ENCODE measurements around the gene MORF4L1.

MORF4L1 gene

GRCh38 chr15:78914027-78914764 lies 41.5 kb downstream of the MORF4L1 start:
- Histone ChIP-seq H3K4me1 (ENCODE audit: control insufficient read depth, insufficient read depth, low read length, poor library complexity, severe bottlenecking) (no peaks in the 10 kb centered on the region), H3K27ac (ENCODE audit: low read depth, low read length, severe bottlenecking) (no peak overlapping the region), H3K36me3 (ENCODE audit: control insufficient read depth, insufficient read depth, low read length) (peaks cover 88% of the 10 kb centered on the region), H3K9me3 (ENCODE audit: control insufficient read depth, low read length) (no peaks in the 10 kb centered on the region), H3K4me3 (ENCODE audit: extremely low read depth, insufficient read depth, low read length, poor library complexity, severe bottlenecking) (no peak overlapping the region)
- WGBS, 2 experiments (ENCODE audit: insufficient coverage in 2 of 2) = 94 to 95% methylated on average over 6 to 9 of the region's 13 CpGs

DNA sequence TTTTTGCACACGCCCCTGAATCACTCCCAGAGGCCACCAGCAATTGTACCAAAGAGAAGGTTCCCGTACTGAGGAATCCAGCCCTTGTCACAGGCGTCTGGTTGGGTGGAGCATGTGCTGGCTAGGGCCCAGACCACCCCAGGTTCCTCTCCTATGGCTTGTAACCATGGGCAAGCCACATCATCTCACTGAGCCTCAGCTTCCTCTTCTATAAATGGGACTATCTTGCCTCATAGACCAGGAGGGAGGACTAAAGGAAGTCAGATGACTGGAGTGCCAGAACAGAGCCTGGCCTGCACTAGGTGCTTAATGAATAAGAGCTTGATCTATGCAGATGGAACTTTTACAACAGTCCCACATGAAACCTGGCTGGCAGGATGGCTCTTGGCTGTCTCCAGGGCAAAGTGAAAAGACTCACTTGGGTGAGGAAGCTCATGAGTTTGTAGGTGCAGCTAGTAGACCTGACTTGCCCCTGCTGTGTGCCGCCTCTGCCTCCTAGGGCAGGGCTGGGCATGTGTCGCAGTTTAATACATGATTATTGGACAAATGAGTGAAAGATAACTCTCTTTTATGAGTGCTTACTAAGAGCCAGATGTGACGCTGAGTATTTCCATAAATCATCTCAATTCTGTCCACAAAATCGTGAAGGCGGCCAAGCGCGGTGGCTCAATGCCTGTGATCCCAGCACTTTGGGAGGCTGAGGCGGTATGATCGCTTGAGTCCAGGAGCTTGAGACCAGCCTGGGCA lies 42.8 kb downstream of the MORF4L1 start:
- 89 to 94% methylated on average over 10 of the region's 12 CpGs for WGBS, 2 experiments (ENCODE audit: insufficient coverage in 2 of 2)
- H3K36me3 ChIP-seq (ENCODE audit: control insufficient read depth, insufficient read depth, low read length) = peaks cover 94% of the 10 kb centered on the region
- H3K27ac ChIP-seq (ENCODE audit: low read depth, low read length, severe bottlenecking) = no peak overlapping the region

DNA sequence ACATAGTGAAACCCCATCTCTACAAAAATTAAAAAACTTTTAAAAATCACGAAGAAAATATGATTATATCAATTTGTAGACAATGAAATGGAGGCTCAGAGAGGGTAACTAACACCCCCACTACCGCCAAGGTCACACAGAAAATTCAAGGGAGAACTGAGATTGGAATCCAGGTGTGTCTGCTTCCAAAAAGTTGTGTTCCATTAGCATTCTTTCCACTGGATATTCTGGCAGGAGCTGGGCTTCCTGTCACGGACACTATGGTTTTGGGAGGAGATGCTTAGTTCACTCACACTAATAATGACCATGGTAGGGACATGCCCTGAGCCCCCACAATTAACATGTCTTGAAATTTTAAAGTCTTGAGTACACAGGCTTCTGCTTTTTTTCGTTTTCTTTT lies 43.4 kb downstream of the MORF4L1 start:
- H3K27ac ChIP-seq (ENCODE audit: low read depth, low read length, severe bottlenecking) = no peak overlapping the region
- WGBS, 2 experiments (ENCODE audit: insufficient coverage in 2 of 2) = 100% methylated on average over 1 of the region's 4 CpGs; no CpG with 5 or more reads in 1 of the 2 experiments
- H3K4me3 ChIP-seq (ENCODE audit: extremely low read depth, insufficient read depth, low read length, poor library complexity, severe bottlenecking) = no peak overlapping the region
- no peaks in the 10 kb centered on the region for H3K4me1 ChIP-seq (ENCODE audit: control insufficient read depth, insufficient read depth, low read length, poor library complexity, severe bottlenecking)
- peaks cover 94% of the 10 kb centered on the region for H3K36me3 ChIP-seq (ENCODE audit: control insufficient read depth, insufficient read depth, low read length)
- H3K9me3 ChIP-seq (ENCODE audit: control insufficient read depth, low read length) = no peaks in the 10 kb centered on the region

More for the DNA sequence above, 42.8 kb downstream of the MORF4L1 start:
- H3K4me3 ChIP-seq (ENCODE audit: extremely low read depth, insufficient read depth, low read length, poor library complexity, severe bottlenecking) = no peak overlapping the region
- H3K4me1 ChIP-seq (ENCODE audit: control insufficient read depth, insufficient read depth, low read length, poor library complexity, severe bottlenecking) = no peaks in the 10 kb centered on the region
- no peaks in the 10 kb centered on the region for H3K9me3 ChIP-seq (ENCODE audit: control insufficient read depth, low read length)

GRCh38 chr15:78917888-78918287 lies 45.2 kb downstream of the MORF4L1 start:
- Histone ChIP-seq H3K27ac (ENCODE audit: low read depth, low read length, severe bottlenecking) (no peak overlapping the region), H3K4me1 (ENCODE audit: control insufficient read depth, insufficient read depth, low read length, poor library complexity, severe bottlenecking) (no peaks in the 10 kb centered on the region), H3K4me3 (ENCODE audit: extremely low read depth, insufficient read depth, low read length, poor library complexity, severe bottlenecking) (no peak overlapping the region), H3K9me3 (ENCODE audit: control insufficient read depth, low read length) (no peaks in the 10 kb centered on the region), H3K36me3 (ENCODE audit: control insufficient read depth, insufficient read depth, low read length) (peaks cover 94% of the 10 kb centered on the region)
- 100% methylated on average over 1 of the region's 4 CpGs for WGBS, 2 experiments (ENCODE audit: insufficient coverage in 2 of 2)

DNA sequence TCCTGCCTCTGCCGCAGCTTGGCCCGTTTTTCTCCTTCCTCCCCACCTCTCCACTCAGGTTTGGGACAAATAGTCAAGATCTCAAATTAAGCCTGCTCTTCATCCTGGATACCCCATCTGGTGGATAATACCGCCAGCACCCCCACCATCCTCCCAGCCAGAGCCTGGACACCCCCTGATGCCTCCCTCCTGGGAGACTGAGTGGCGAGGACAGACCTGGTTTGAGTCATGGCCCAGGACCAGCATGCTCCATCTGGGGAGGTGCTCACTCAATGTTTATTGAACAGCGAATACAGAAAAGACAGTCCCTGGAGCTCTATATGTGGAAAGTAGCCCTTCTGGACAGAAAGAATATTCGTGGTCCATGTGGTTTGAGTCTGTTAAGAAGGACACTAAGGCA lies 48.8 kb downstream of the MORF4L1 start:
- 98 to 99% methylated on average over 5 to 6 of the region's 6 CpGs for WGBS, 2 experiments (ENCODE audit: insufficient coverage in 2 of 2)
- H3K27ac ChIP-seq (ENCODE audit: low read depth, low read length, severe bottlenecking) = no peak overlapping the region
- H3K36me3 ChIP-seq (ENCODE audit: control insufficient read depth, insufficient read depth, low read length) = peaks cover 70% of the 10 kb centered on the region
- H3K9me3 ChIP-seq (ENCODE audit: control insufficient read depth, low read length) = no peaks in the 10 kb centered on the region
- H3K4me3 ChIP-seq (ENCODE audit: extremely low read depth, insufficient read depth, low read length, poor library complexity, severe bottlenecking) = no peak overlapping the region
- no peaks in the 10 kb centered on the region for H3K4me1 ChIP-seq (ENCODE audit: control insufficient read depth, insufficient read depth, low read length, poor library complexity, severe bottlenecking)

GRCh38 chr15:78921940-78922339 lies 49.2 kb downstream of the MORF4L1 start:
- Histone ChIP-seq H3K4me3 (ENCODE audit: extremely low read depth, insufficient read depth, low read length, poor library complexity, severe bottlenecking) (no peak overlapping the region), H3K27ac (ENCODE audit: low read depth, low read length, severe bottlenecking) (no peak overlapping the region), H3K9me3 (ENCODE audit: control insufficient read depth, low read length) (no peaks in the 10 kb centered on the region), H3K36me3 (ENCODE audit: control insufficient read depth, insufficient read depth, low read length) (peaks cover 68% of the 10 kb centered on the region), H3K4me1 (ENCODE audit: control insufficient read depth, insufficient read depth, low read length, poor library complexity, severe bottlenecking) (no peaks in the 10 kb centered on the region)
- 97 to 99% methylated on average over 8 to 12 of the region's 14 CpGs for WGBS, 2 experiments (ENCODE audit: insufficient coverage in 2 of 2)

DNA sequence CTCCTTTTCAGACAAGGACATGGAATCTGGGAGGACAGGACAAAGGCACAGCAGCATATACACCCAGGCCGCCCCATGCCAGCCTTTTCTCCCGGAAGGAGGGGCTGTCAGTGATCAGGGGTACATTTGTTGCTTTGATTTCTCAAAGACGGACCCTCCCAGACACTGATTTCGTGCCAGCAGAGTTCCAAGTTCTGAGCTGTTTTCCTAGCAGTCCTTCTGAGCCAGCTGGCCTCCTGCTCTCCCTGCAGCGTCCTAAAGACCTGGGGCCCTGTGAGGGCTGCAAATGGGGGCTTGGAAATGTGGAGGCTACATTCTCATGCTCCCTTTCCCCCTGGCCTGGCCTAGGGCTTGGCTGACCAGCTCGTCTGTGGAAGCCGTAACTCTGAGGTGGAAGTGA lies 49.8 kb downstream of the MORF4L1 start:
- 86 to 91% methylated on average over 7 of the region's 7 CpGs for WGBS, 2 experiments (ENCODE audit: insufficient coverage in 2 of 2)
- Histone ChIP-seq H3K27ac (ENCODE audit: low read depth, low read length, severe bottlenecking) (no peak overlapping the region), H3K9me3 (ENCODE audit: control insufficient read depth, low read length) (no peaks in the 10 kb centered on the region), H3K4me1 (ENCODE audit: control insufficient read depth, insufficient read depth, low read length, poor library complexity, severe bottlenecking) (no peaks in the 10 kb centered on the region), H3K36me3 (ENCODE audit: control insufficient read depth, insufficient read depth, low read length) (peaks cover 62% of the 10 kb centered on the region), H3K4me3 (ENCODE audit: extremely low read depth, insufficient read depth, low read length, poor library complexity, severe bottlenecking) (no peak overlapping the region)

- no peaks in the 10 kb centered on the region for H3K9me3 ChIP-seq (ENCODE audit: control insufficient read depth, low read length)
- H3K27ac ChIP-seq (ENCODE audit: low read depth, low read length, severe bottlenecking) = no peak overlapping the region
- peaks cover 57% of the 10 kb centered on the region for H3K36me3 ChIP-seq (ENCODE audit: control insufficient read depth, insufficient read depth, low read length)
- no peaks in the 10 kb centered on the region for H3K4me1 ChIP-seq (ENCODE audit: control insufficient read depth, insufficient read depth, low read length, poor library complexity, severe bottlenecking)
- 96 to 99% methylated on average over 5 to 6 of the region's 7 CpGs for WGBS, 2 experiments (ENCODE audit: insufficient coverage in 2 of 2)
- H3K4me3 ChIP-seq (ENCODE audit: extremely low read depth, insufficient read depth, low read length, poor library complexity, severe bottlenecking) = no peak overlapping the region
These were observed 50.3 kb downstream of the MORF4L1 start for GRCh38 chr15:78923015-78923414.

GRCh38 chr15:78923480-78924360 lies 51.0 kb downstream of the MORF4L1 start:
- H3K9me3 ChIP-seq (ENCODE audit: control insufficient read depth, low read length) = no peaks in the 10 kb centered on the region
- H3K4me1 ChIP-seq (ENCODE audit: control insufficient read depth, insufficient read depth, low read length, poor library complexity, severe bottlenecking) = no peaks in the 10 kb centered on the region
- no peak overlapping the region for H3K4me3 ChIP-seq (ENCODE audit: extremely low read depth, insufficient read depth, low read length, poor library complexity, severe bottlenecking)
- H3K36me3 ChIP-seq (ENCODE audit: control insufficient read depth, insufficient read depth, low read length) = peaks cover 51% of the 10 kb centered on the region
- H3K27ac ChIP-seq (ENCODE audit: low read depth, low read length, severe bottlenecking) = no peak overlapping the region
- 94 to 99% methylated on average over 8 to 13 of the region's 18 CpGs for WGBS, 2 experiments (ENCODE audit: insufficient coverage in 2 of 2)

DNA sequence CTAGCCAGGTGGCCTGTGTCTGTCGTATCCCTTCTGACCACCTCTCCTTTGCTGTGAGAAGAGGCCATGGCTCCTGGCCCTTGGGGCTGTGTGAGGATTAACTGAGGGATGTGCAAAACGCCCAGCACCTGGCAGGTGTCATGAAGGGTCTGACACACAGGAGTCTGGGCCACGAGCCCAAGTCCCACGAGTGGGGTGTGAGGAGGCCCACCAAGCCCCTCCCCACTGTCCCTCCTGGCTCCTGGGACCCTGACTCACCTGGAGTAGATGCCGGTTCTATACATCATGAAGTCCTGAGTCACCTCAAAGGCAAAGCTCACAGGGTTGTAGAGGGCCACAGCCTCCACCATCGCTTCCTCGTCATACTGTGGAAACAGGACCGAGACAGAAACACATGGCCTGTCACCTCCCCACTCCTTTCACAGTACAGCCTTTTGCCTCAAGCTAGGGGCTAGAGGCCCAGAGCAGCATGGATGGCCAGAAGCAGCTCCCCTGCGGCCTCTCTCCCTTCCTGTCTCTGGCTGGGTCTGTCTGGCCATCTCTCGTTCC lies 52.5 kb downstream of the MORF4L1 start:
- 90 to 95% methylated on average over 6 to 8 of the region's 10 CpGs for WGBS, 2 experiments (ENCODE audit: insufficient coverage in 2 of 2)
- no peaks in the 10 kb centered on the region for H3K9me3 ChIP-seq (ENCODE audit: control insufficient read depth, low read length)
- H3K4me3 ChIP-seq (ENCODE audit: extremely low read depth, insufficient read depth, low read length, poor library complexity, severe bottlenecking) = no peak overlapping the region
- peaks cover 38% of the 10 kb centered on the region for H3K36me3 ChIP-seq (ENCODE audit: control insufficient read depth, insufficient read depth, low read length)
- no peaks in the 10 kb centered on the region for H3K4me1 ChIP-seq (ENCODE audit: control insufficient read depth, insufficient read depth, low read length, poor library complexity, severe bottlenecking)
- no peak overlapping the region for H3K27ac ChIP-seq (ENCODE audit: low read depth, low read length, severe bottlenecking)

Measured in mesodermal cell (in vitro differentiated cells).